A549 (cell line): ENCODE measurements around the gene ATP2B3.

Source experiments
- CHD2 ChIP-seq: fragments of 150-350 bp; IDR thresholded peaks from 2 replicates; pipeline ENCODE4 v1.6.1; 2014; ENCODE audit warnings: low read length; ENCODE audit not compliant: partially characterized antibody
- CTCF ChIP-seq: fragments of >200 bp; sonication (Bioruptor Twin); formaldehyde crosslinking; IDR thresholded peaks from 3 replicates; pipeline ENCODE4 v1.5.1; 2016
- ELK1 ChIP-seq: fragments of 150-350 bp; IDR thresholded peaks from 2 replicates; pipeline ENCODE4 v1.6.1; 2014; ENCODE audit warnings: low read depth, mild to moderate bottlenecking, low read length
- JUN ChIP-seq, 2 experiments: fragments of >200 bp; sonication (Bioruptor Twin); formaldehyde crosslinking; IDR thresholded peaks; 2 replicates in 1 of 2; 3 replicates in 1 of 2; pipeline ENCODE4 v1.6.1; 2016 to 2017
- NR3C1 ChIP-seq: fragments of >200 bp; sonication (Bioruptor Twin); formaldehyde crosslinking; IDR thresholded peaks from 3 replicates; pipeline ENCODE4 v1.6.1; 2017
- PBX3 ChIP-seq: IDR thresholded peaks from 2 replicates; pipeline ENCODE4 v1.6.1; 2012
- POLR2A ChIP-seq: IDR thresholded peaks from 2 replicates; pipeline ENCODE4 v1.6.1; 2012; ENCODE audit warnings: mild to moderate bottlenecking, low read length
- RFX5 ChIP-seq: fragments of 450-650 bp; IDR thresholded peaks from 2 replicates; pipeline ENCODE4 v1.7.1; 2014; ENCODE audit warnings: antibody characterized with exemption, mild to moderate bottlenecking, moderate library complexity

GRCh38 chrX:153580700-153581386 lies 63.4 kb downstream of the ATP2B3 start:
- TF ChIP-seq CTCF (peak; percentile 30; the same call in 2 of the 3 replicates), PBX3 (no peak), JUN (IDR thresholded peaks at IDR 0.05) (no peak), NR3C1 (no peak), ELK1 (no peak), RFX5 (no peak), POLR2A (no peak), CHD2 (no peak)
